RKO (cell line): Measurements from ENCODE around the gene PDCD2.
"Not testable (repeated sequence)": the region's sequence is repeated elsewhere in the genome, so short reads cannot be mapped to it uniquely, and the experiment has no call there.

ENCODE experiments used
- DNase-seq: peaks from one replicate; pipeline ENCODE4 v3.0.0-alpha.2; 2016; ENCODE audit warnings: low spot score

Gene PDCD2

GRCh38 chr6:170552765-170553533 is 31.5 kb downstream of the PDCD2 start, which contains the start of gene PSMB1:
Gene PSMB1, minus strand, starts transcription at chr6:170553307. Its CDS starts 65 bp downstream, at chr6:170553242.
- DNase-seq: peak; percentile 94

DNA sequence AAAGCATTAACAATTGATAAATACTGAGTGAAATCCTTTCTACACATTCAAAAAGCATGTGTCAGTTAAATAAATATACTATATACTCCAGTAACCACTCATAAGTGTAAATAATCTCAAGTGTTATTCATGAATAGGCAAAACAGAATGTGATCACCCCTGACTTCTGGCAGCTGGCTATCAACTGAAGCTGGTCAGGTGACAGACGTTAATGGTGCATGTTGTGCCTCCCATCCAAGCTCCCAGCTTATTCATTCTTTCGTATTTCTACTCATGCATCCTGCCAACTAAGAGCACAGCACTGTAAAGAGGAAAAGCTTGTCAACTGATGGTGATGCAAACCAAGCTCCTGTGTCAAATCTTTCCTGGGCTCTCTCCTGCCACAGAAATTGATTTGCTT is 39.0 kb downstream of the PDCD2 start:
- DNase-seq: no peak

- DNase-seq: no peak
Measured at GRCh38 chr6:170542031-170542719, 42.3 kb downstream of the PDCD2 start.

- no peak for DNase-seq
Measured at GRCh38 chr6:170537329-170537728, 47.1 kb downstream of the PDCD2 start.

DNA sequence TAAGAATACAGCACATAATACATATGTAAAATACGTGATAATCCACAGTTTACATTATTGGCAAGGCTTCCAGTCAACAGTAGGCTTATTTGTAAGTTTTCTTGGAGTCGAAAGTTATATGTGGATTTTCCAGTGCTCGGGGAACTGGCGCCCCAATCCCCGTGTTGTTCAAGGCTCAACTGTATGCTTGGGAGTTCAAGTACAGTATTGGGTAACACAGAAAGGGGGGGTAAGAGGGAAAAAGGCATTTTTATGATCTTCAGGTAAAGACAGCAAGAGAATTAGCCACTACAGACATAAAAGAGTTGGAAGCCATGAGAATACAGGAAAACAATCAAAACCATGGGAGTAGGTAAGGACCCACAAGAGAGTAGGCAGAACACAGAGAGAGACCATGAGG is 47.8 kb downstream of the PDCD2 start:
- no peak for DNase-seq

DNA sequence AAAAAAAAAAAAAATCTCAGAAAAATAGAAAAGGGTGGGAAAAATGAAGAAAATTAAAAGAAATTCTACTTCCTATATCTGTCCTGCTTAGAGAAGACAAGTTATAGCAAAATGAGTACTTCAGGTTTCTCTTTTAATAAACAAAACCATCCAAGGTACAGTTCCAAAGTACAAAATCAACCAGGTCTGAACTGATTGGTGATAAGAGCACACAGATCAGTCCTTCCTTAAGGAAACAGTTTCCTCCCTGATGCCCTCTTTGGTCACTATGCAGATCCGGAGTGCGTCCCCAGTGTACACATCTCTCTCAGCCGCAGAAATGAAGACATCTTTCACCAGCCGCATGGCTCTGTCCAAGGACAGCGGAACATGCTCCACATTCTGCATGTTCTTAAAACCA is 49.4 kb downstream of the PDCD2 start:
- no peak for DNase-seq

- no peak for DNase-seq
Measured at GRCh38 chr6:170533792-170534191, 50.6 kb downstream of the PDCD2 start.

DNA sequence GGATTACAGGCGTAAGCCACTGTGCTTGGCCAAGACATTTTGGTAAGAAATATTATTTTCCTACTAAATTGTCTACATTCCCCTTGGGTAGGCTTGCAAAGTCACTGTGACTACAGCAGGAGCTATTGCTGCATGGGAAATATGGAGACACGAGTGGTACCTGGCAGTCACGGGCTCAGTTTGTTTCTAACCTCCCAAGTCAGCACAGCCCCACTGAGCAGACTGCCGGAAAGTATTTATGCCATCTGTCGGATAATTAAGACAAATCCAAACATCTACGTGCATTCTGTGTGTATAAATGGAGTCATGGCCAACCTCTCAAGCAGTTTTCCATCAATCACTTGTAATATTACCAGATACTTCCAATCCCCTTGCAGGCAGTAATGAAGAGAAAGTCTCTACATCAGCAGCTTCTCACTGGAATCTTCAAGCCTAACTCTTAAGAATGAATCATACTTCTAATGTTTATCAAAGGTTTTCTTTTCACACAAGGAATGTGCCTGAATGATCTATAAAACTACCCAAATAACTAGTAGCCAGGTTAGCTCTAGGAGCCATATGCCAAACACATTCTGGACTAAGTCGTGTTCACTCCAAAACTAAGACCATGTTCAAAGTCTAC is 51.5 kb downstream of the PDCD2 start:
- no peak for DNase-seq

DNA sequence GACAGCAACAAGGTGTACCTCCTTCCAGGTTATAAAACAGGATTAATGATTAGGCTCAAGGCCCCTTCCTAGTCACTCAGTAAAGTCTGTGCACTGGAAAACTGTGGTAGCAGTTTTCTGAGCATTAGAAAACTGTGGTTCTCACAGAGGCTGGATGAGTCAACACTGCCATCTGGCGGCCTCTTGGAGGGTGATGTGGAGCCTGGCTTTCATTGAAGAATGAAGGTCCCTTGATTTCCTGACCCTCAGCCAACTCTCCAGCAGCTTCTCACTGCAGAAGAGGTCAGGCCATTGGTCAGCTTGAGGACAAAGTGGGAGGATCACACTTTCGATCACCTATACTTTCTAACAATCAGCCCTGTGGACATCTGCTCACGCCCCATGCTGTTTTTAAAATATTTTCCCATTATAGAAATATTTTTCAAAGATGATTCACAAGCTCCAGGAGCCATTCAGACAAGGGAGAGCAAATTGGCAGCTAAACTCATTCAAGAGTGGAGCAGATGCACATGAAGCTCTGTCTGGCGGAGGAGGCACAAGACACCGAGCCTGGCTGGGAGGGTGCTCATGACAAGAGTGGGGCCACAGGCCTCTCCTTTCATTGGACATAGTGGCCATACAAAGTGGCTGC is 54.5 kb downstream of the PDCD2 start:
- DNase-seq: peak; percentile 75

GRCh38 chr6:170527995-170528394 is 56.4 kb downstream of the PDCD2 start:
- DNase-seq: not testable (repeated sequence)

DNA sequence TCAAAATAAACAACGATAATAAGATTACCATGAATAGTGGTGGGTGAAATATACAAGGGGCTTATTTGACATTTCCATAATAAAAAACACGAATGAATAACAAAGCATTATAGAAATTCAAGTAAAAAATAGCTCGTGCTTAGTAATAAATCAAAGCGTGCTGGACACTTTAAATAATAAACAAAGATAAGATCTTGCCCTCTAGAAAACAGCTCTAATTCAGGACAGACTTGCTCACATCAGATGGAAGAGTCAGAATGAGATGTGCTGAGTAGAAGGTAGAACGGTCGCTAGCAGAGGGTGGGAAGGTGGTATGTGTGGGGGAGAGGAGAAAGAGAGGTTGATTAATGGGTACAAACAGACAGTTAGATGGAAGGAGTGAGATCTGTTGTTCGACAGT is 58.6 kb downstream of the PDCD2 start:
- DNase-seq: no peak
